OCI-LY7 (cell line): Measurements from ENCODE around the gene HMCES.

Source experiments
- CTCF ChIP-seq: fragments of 200-600 bp; sonication (generic); conservative IDR thresholded peaks from 2 replicates; pipeline ENCODE4 v1.5.1; 2014; ENCODE audit warnings: mild to moderate bottlenecking, antibody characterized with exemption, low read length, moderate library complexity, mixed read lengths
- EZH2phosphoT487 ChIP-seq: fragments of 200-600 bp; sonication (generic); IDR thresholded peaks from 2 replicates; pipeline ENCODE4 v1.6.1; 2018; ENCODE audit warnings: low read depth, borderline replicate concordance, mild to moderate bottlenecking, mixed run types, antibody characterized with exemption, low read length, moderate library complexity, mixed read lengths

DNA sequence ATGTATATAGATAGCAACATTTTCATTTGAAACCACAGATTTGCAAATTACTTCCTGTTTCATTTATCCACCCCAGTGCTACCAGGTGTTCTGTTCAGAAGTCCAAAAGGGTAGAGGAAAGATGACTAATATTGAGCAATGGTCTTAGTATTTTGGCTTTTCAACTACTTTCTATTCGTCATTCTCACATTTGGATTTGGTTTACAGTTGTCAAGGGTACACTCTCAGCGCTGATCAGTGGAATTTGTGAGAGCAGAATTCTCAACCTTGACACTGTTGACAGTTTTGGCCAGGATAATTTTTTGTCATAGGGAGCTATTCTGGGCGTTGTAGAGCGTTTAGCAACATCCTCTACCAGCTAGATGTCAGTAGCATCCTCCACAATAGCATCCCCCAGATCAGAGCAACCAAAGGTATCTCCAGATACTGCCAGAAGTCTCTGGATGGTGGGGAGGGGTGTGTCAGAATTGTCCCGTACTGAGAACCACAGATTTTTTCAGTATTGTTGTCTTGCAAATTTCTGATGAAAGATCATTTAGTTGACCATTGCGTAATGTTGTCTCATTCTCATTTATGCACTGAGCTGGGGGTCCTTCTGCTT lies 4.2 kb downstream of the HMCES start:
- TF ChIP-seq CTCF (peak; percentile 52; the same call in 1 of the 2 replicates), EZH2phosphoT487 (no peak)
